Brain microvascular endothelial cell (primary cell): ENCODE results near the gene ATP6V0A4.

Experiments
- DNase-seq: peaks from one replicate; pipeline ENCODE4 v3.0.0-alpha.2; 2020
- H3K27ac ChIP-seq: fragments of 250-450 bp; sonication (Bioruptor Pico); 2 replicates; pipeline ENCODE4 v1.5.1; 2020; ENCODE audit warnings: mild to moderate bottlenecking, moderate library complexity
- H3K27me3 ChIP-seq: fragments of 250-450 bp; sonication (Bioruptor Pico); replicated peaks from 2 replicates; pipeline ENCODE4 v1.5.1; 2020; ENCODE audit warnings: mild to moderate bottlenecking
- H3K36me3 ChIP-seq: fragments of 250-450 bp; sonication (Bioruptor Pico); replicated peaks from 2 replicates; pipeline ENCODE4 v1.5.1; 2020; ENCODE audit warnings: mild to moderate bottlenecking
- H3K4me3 ChIP-seq: 2 replicates; pipeline ENCODE4 v1.5.1; 2011; ENCODE audit warnings: low read depth, mild to moderate bottlenecking, control low read depth, low read length, moderate library complexity
- in situ Hi-C: cut with HindIII; loops from 2 replicates; pipeline ENCODE4 v1.10.0; 2017; ENCODE audit warnings: low sequenced_read_pairs, low pct_ligation_motif_present
- TF ChIP-seq, protein P1 (sequence below): IDR thresholded peaks from 2 replicates; pipeline ENCODE4 v1.5.1; 2011; ENCODE audit warnings: low read depth, mild to moderate bottlenecking, moderate library complexity, low read length, control low read depth, inconsistent platforms; ENCODE audit errors: missing control alignments

Gene ATP6V0A4

DNA sequence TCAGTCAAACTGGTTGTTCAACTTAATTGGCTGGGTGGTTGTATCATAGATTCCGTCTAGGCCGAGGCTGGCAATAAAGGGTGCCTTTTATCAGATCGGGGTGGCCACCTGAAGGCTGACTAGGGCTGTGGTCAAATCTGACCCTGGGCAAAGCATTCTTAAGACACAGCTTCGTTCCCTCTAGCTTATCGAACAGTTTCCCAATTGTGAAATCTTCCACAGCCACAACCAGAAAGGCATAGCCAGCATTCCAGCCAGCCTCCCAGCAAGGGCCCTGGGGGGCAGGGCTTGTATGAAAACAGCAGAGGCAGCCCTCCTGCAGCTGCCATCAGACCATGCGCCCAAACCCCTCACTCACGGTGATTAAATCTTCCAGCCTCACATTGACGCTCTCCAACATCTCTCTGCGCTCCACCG, 42.7 kb downstream of the ATP6V0A4 start:
- TF ChIP-seq, protein P1, sequence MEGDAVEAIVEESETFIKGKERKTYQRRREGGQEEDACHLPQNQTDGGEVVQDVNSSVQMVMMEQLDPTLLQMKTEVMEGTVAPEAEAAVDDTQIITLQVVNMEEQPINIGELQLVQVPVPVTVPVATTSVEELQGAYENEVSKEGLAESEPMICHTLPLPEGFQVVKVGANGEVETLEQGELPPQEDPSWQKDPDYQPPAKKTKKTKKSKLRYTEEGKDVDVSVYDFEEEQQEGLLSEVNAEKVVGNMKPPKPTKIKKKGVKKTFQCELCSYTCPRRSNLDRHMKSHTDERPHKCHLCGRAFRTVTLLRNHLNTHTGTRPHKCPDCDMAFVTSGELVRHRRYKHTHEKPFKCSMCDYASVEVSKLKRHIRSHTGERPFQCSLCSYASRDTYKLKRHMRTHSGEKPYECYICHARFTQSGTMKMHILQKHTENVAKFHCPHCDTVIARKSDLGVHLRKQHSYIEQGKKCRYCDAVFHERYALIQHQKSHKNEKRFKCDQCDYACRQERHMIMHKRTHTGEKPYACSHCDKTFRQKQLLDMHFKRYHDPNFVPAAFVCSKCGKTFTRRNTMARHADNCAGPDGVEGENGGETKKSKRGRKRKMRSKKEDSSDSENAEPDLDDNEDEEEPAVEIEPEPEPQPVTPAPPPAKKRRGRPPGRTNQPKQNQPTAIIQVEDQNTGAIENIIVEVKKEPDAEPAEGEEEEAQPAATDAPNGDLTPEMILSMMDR: no peak
- H3K27ac ChIP-seq: no peak overlapping the region
- DNase-seq: no peak
- H3K36me3 ChIP-seq: no peaks in the 10 kb centered on the region
- in situ Hi-C loops: no loop called here
- no peaks in the 10 kb centered on the region for H3K27me3 ChIP-seq
- no peak overlapping the region for H3K4me3 ChIP-seq

DNA sequence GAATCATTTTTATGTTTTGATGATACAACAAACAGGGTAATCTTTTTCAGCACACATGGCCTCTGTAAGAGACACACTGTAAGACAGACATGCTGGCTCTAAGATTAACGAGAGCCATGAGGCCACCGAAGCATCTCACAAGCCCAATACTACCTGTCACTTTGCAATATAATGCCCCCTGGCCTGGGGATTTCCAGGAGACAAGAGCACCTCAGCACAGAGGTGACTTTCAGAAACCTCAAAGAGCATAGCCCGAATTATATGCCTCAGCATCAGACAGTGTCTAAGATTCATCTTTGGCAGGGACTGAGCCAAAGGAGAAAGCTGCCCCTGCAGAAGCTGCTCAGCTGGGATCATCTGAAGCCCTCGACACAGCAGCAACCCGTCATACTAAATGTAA, 44.4 kb downstream of the ATP6V0A4 start:
- no peaks in the 10 kb centered on the region for H3K27me3 ChIP-seq
- no peaks in the 10 kb centered on the region for H3K36me3 ChIP-seq
- no peak for DNase-seq
- in situ Hi-C loops: no loop called here
- no peak overlapping the region for H3K4me3 ChIP-seq
- TF ChIP-seq, protein P1: no peak
- H3K27ac ChIP-seq: no peak overlapping the region

DNA sequence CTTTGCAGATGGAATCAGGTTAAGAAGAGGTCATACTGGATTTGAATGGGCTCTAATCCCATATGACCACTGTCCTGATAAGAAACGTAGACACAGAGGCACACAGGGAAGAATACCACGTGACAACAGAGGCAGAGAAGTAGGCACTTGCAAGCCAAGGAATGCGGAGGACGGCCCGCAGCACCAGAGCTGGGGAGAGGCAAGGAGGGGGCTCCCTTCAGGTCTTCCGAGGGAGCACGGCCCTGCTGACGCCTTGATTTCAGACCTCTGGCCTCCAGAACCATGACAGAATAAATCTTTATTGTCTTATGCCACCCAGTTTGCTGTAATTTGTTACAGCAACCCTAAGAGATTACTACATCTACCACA, 44.9 kb downstream of the ATP6V0A4 start:
- Histone ChIP-seq H3K27ac (no peak overlapping the region), H3K4me3 (no peak overlapping the region), H3K36me3 (no peaks in the 10 kb centered on the region), H3K27me3 (no peaks in the 10 kb centered on the region)
- TF ChIP-seq, protein P1: no peak
- no peak for DNase-seq
- in situ Hi-C loops: no loop called here

DNA sequence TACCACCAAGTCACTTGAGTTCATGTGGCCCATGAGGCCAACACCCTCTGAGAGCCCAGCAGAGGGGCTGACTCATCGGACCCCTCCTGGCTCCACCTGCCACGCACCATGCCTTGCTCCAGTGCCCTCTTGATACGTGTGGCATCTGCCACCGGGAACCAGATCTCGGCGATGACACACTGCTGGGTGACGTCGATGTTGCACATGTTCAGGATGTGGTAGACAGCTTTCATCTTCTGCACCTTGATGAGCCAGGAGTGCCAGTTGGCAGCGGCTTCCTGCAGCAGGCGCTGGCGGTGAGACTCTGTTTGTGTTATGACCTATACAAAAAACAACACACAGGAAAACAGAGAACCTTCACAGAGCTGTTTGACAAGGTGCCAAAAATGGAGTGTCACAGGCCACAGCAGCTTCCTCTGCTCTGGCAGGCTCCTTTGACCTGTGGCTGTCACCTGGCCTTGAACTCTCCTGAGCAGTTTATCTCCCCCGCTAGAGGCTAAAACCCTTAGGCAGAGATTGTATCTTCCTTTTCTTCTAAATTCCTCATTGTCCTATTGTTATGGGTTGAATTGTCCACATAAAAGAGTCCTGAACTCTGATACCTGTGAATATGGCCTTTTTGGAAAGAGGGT, 45.4 kb downstream of the ATP6V0A4 start:
- TF ChIP-seq, protein P1: no peak
- H3K4me3 ChIP-seq: no peak overlapping the region
- in situ Hi-C loops: no loop called here
- DNase-seq: no peak
- H3K27ac ChIP-seq: no peak overlapping the region
- H3K36me3 ChIP-seq: no peaks in the 10 kb centered on the region
- no peaks in the 10 kb centered on the region for H3K27me3 ChIP-seq

DNA sequence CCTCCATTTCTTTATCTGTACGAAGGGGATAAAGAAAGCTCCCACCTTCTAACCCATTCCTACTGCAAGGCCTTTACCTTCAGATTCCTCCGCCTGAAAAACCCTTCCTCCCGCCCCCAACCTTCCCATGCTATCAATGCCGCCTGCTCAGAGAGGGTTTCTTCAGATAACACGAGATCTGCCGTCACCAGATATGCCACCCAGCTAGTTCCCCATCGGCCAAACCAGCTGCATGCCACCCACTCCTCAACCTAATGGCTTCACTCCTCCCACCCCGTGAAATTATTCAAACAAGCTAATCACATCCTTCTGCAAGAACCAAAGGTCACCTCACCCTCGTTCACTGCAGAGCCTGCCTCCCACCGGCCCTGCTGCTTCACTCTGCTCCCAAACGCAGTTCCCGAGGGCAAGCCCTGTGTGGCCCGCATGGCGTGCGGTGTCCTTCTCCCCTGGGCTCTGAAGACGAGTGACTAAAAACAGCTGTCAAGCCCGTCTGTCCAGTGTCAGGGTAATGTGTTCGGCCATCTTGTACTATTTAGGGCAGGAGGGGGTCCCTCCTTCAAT, 47.0 kb downstream of the ATP6V0A4 start:
- TF ChIP-seq, protein P1: no peak
- DNase-seq: no peak
- no peaks in the 10 kb centered on the region for H3K27me3 ChIP-seq
- no peaks in the 10 kb centered on the region for H3K36me3 ChIP-seq
- H3K27ac ChIP-seq: no peak overlapping the region
- H3K4me3 ChIP-seq: no peak overlapping the region
- in situ Hi-C loops: no loop called here

DNA sequence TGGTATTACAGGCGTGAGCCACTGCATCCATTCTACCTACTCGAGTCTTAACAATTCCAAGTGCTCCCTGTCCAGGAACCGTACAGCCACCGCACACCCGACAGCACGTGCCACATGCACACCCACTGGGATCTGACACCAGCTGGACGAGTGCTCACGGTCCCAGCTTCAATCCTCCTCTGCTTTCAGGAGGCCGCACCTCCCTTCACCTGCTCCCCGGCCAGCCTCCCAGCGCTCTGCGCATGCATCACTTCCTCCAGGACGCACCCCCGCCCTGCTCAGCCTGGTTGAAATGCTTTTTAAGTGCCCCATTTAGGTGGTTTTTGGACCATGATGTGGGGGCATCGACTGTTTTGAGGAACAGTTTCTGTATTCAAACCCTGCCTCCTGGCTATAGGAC, 47.5 kb downstream of the ATP6V0A4 start:
- DNase-seq: no peak
- H3K4me3 ChIP-seq: no peak overlapping the region
- no peak overlapping the region for H3K27ac ChIP-seq
- H3K27me3 ChIP-seq: no peaks in the 10 kb centered on the region
- in situ Hi-C loops: no loop called here
- TF ChIP-seq, protein P1: no peak
- no peaks in the 10 kb centered on the region for H3K36me3 ChIP-seq
